Fibroblast of lung (primary cell): ENCODE measurements around the gene PEPD. TPM values are rescaled to one million over a fixed set of nuclear protein-coding genes. Genes with fewer than 3 reads are reported as not detected.

Source experiments
- DNase-seq, 2 donors: peaks; one replicate each; pipeline versions ENCODE4 v3.0.0 to v3.0.0-alpha.2; 2010; ENCODE audit warnings: low read depth in 2 of 2
- H2AFZ ChIP-seq: 2 replicates; pipeline ENCODE4 v1.5.1; 2012; ENCODE audit warnings: low read length, control low read depth, inconsistent platforms
- H3K27ac ChIP-seq: 2 replicates; pipeline ENCODE4 v1.5.1; 2011; ENCODE audit warnings: low read length, control low read depth; ENCODE audit not compliant: insufficient read depth
- H3K27me3 ChIP-seq: 2 replicates; pipeline ENCODE4 v1.5.1; 2011; ENCODE audit warnings: mild to moderate bottlenecking, low read length; ENCODE audit not compliant: control insufficient read depth, insufficient read depth
- H3K36me3 ChIP-seq: 2 replicates; pipeline ENCODE4 v1.5.1; 2011; ENCODE audit warnings: low read length; ENCODE audit not compliant: control insufficient read depth, insufficient read depth
- H3K4me1 ChIP-seq: 2 replicates; pipeline ENCODE4 v1.5.1; 2011; ENCODE audit warnings: low read length; ENCODE audit not compliant: control insufficient read depth, insufficient read depth; ENCODE audit errors: extremely low read depth
- H3K4me2 ChIP-seq: 2 replicates; pipeline ENCODE4 v1.5.1; 2011; ENCODE audit warnings: low read length, control low read depth; ENCODE audit not compliant: insufficient read depth; ENCODE audit errors: extremely low read depth
- H3K4me3 ChIP-seq, 4 experiments: fragments of 200-600 bp in 1 of 4; sonication (generic) in 1 of 4; replicated peaks in 1 of 4; 2 replicates each; pipeline ENCODE4 v1.5.1; 2011 to 2016; ENCODE audit warnings: low read length in 4 of 4, low read depth in 3 of 4, mild to moderate bottlenecking in 3 of 4, control low read depth in 2 of 4, inconsistent platforms in 1 of 4, mixed read lengths in 1 of 4; ENCODE audit not compliant: insufficient read depth in 1 of 4; ENCODE audit errors: control extremely low read depth in 1 of 4
- H3K79me2 ChIP-seq: 2 replicates; pipeline ENCODE4 v1.5.1; 2012; ENCODE audit warnings: mild to moderate bottlenecking, low read length, inconsistent platforms; ENCODE audit not compliant: control insufficient read depth, insufficient read depth
- H3K9ac ChIP-seq: 2 replicates; pipeline ENCODE4 v1.5.1; 2011; ENCODE audit warnings: mild to moderate bottlenecking, low read length, control low read depth; ENCODE audit not compliant: insufficient read depth
- H3K9me3 ChIP-seq: 2 replicates; pipeline ENCODE4 v1.5.1; 2012; ENCODE audit warnings: low read depth, low read length; ENCODE audit not compliant: control insufficient read depth, insufficient read depth
- H4K20me1 ChIP-seq: 2 replicates; pipeline ENCODE4 v1.5.1; 2011; ENCODE audit warnings: low read length; ENCODE audit not compliant: control insufficient read depth, insufficient read depth; ENCODE audit errors: extremely low read depth
- CTCF ChIP-seq, 2 donors: IDR thresholded peaks in 1 of 2; conservative IDR thresholded peaks in 1 of 2; 1 replicate in 1 of 2; 2 replicates in 1 of 2; pipeline ENCODE4 v1.5.1; 2011 to 2012; ENCODE audit warnings: low read length in 2 of 2, control low read depth in 1 of 2, inconsistent platforms in 1 of 2, low read depth in 1 of 2, mild to moderate bottlenecking in 1 of 2
- EZH2 ChIP-seq: IDR thresholded peaks from 2 replicates; pipeline ENCODE4 v1.5.1; 2012; ENCODE audit warnings: low read length, control low read depth, mild to moderate bottlenecking; ENCODE audit errors: missing control alignments
- polyA plus RNA-seq, 2 donors: library from polyadenylated mRNA; depleted of rRNA in 1 of 2; stranded (reverse) in 1 of 2; unstranded in 1 of 2; fragments of >200 nt; gene quantifications; 2 replicates each; pipeline ENCODE4 v1.2.1, GENCODE V29; 2011 to 2012; ENCODE audit warnings: missing spikeins in 1 of 2
- total RNA-seq: library from RNA; depleted of rRNA; stranded (reverse); fragments of >200 nt; gene quantifications from 2 replicates; pipeline ENCODE4 v1.2.1, GENCODE V29; 2014

Gene PEPD
- total and polyA plus RNA-seq, 2 donors (not counting 1 experiment from before 2014, with no cell fraction given) = 59.8 to 81.9 TPM

DNA sequence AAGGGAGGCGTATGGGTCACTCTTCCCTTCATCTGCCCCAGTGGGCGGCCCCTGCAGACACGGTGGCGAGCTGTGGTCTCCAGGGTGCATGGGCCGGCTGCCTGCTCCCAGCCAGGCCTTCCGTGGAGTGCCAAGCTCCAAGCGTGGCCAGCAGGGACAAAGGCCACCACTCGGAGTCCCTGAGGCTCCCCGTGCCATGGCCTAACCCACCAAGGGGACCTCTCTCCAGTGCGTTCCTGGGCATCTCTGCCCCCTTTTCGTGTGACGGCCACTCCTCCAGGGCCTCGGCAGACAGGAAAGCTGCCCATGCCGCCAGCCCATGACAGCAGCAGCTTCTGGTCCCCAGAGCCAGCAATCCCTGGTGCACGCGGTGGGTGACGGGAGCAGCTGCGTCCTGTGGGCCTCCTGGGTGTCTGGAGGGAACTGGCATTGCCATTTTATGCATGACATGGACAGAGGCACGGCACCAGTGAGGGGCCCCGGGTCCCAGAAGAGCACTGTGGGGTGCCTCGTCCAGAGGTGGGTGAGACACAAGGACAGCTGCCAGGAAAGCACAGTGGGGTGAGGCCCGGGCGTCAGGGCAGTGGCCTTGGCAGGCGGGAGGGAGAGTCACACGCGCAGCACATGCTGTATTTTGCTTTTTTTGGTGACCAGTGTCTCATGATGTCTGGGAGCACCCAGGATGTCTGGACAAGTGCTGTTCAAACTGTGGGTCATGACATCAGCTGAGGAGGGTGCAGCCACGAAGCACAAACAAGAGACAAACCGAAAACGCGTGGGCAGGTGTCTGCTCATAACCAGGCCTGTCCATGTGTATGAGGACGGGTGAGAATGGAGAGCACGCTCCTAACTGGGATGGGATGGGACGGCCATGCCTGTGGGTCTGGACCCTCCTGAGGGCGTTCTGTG, 115.8 kb downstream of the PEPD start:
- Histone ChIP-seq H3K9ac (no peak overlapping the region), H3K4me1 (no peaks in the 10 kb centered on the region), H3K79me2 (no peaks in the 10 kb centered on the region), H3K27ac (no peak overlapping the region), H3K27me3 (no peaks in the 10 kb centered on the region), H3K4me2 (no peak overlapping the region), H3K4me3 (no peak overlapping the region), H3K36me3 (no peaks in the 10 kb centered on the region), H2AFZ (no peak overlapping the region), H3K9me3 (no peaks in the 10 kb centered on the region), H4K20me1 (no peaks in the 10 kb centered on the region)
- TF ChIP-seq CTCF (conservative IDR thresholded peaks at IDR 0.05 in 1 of 2, IDR thresholded peaks at IDR 0.05 in 1 of 2; ENCODE audit: low read depth in 1 of 2, low read length in 2 of 2) = no peak
- TF ChIP-seq EZH2 = no peak
- no peak for DNase-seq

- no peak for DNase-seq
- Histone ChIP-seq H3K27ac (no peak overlapping the region), H3K79me2 (no peaks in the 10 kb centered on the region), H3K9me3 (no peaks in the 10 kb centered on the region), H3K27me3 (no peaks in the 10 kb centered on the region), H2AFZ (no peak overlapping the region), H3K4me3 (no peak overlapping the region), H3K4me2 (no peak overlapping the region), H3K36me3 (no peaks in the 10 kb centered on the region), H3K9ac (no peak overlapping the region), H4K20me1 (no peaks in the 10 kb centered on the region), H3K4me1 (no peaks in the 10 kb centered on the region)
- no peak for TF ChIP-seq CTCF (conservative IDR thresholded peaks at IDR 0.05 in 1 of 2, IDR thresholded peaks at IDR 0.05 in 1 of 2; ENCODE audit: low read depth in 1 of 2, low read length in 2 of 2)
- no peak for TF ChIP-seq EZH2
Observed at GRCh38 chr19:33405254-33405552, 116.4 kb downstream of the PEPD start.

DNA sequence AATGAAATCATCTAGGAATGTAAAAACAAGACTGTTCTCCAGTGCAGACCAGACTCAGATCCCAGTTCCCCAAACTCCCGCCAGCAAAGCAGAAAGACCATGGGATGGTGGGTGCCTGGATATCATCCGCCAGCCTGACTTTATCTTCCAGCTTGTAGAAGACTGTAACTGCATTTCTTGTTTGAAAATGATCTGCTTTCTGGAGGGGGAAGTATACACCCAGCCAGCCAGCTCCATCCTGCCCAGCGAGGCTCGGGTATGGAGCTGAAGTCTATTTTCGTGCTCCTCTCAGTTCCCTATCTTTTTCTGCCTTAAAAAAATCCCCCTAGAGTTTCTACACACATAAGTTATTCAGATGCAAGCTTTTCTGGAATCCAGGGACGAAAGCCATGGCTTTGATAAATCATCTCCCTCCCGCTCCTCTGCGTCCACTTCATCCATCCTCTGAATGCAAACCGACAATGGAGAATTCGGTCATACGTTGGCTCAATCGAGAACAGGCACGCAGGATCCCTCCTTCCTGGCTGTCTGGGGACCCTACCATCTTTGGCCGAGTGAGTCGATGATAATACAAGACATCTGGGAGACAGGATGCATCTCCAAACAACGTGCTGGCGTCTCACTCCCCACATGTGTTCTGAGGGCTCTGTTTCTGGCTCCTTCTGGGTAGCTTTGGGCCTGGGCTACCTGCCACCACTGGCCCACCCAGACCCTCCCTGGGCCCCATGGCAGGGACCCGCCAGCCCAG, 116.9 kb downstream of the PEPD start:
- Histone ChIP-seq H3K4me2 (no peak overlapping the region), H3K4me3 (no peak overlapping the region), H3K4me1 (no peaks in the 10 kb centered on the region), H3K9ac (no peak overlapping the region), H3K36me3 (no peaks in the 10 kb centered on the region), H3K9me3 (no peaks in the 10 kb centered on the region), H3K27ac (no peak overlapping the region), H3K27me3 (no peaks in the 10 kb centered on the region), H4K20me1 (no peaks in the 10 kb centered on the region), H2AFZ (no peak overlapping the region), H3K79me2 (no peaks in the 10 kb centered on the region)
- no peak for DNase-seq
- TF ChIP-seq EZH2 (no peak), CTCF (conservative IDR thresholded peaks at IDR 0.05 in 1 of 2, IDR thresholded peaks at IDR 0.05 in 1 of 2; ENCODE audit: low read depth in 1 of 2, low read length in 2 of 2) (no peak)
